Activated CD4-positive, alpha-beta T cell treated with anti-CD3 and anti-CD28 coated beads for 24 hours (primary cell): Measurements from ENCODE around the gene TMEM252.

Experiments
- DNase-seq, 2 donors: peaks; one replicate each; pipeline ENCODE4 v3.0.0-alpha.2; 2020; ENCODE audit warnings: low read depth in 2 of 2

Gene TMEM252

GRCh38 chr9:68545033-68545705 is 4.5 kb upstream of the TMEM252 start:
- DNase-seq: no peak

- no peak for DNase-seq
Measured at GRCh38 chr9:68541568-68541967, 885 bp upstream of the TMEM252 start.

GRCh38 chr9:68538200-68538599 is 2.5 kb downstream of the TMEM252 start:
- DNase-seq: no peak

- no peak for DNase-seq
Measured at GRCh38 chr9:68537616-68537880, 3.1 kb downstream of the TMEM252 start.

- DNase-seq: no peak
Measured at GRCh38 chr9:68536876-68537615, 3.6 kb downstream of the TMEM252 start.

GRCh38 chr9:68533678-68534077 is 7.0 kb downstream of the TMEM252 start:
- DNase-seq: no peak

GRCh38 chr9:68532131-68532530 is 8.6 kb downstream of the TMEM252 start:
- DNase-seq: no peak

- no peak for DNase-seq
Measured at GRCh38 chr9:68530618-68531017, 10.1 kb downstream of the TMEM252 start.

- no peak for DNase-seq
Measured at GRCh38 chr9:68523367-68523936, 17.2 kb downstream of the TMEM252 start.

- DNase-seq: no peak
Measured at GRCh38 chr9:68522954-68523353, 17.7 kb downstream of the TMEM252 start.

- DNase-seq: no peak
Measured at GRCh38 chr9:68522131-68522530, 18.6 kb downstream of the TMEM252 start.

- DNase-seq: no peak
Measured at GRCh38 chr9:68515326-68516017, 25.2 kb downstream of the TMEM252 start.

GRCh38 chr9:68513981-68514380 is 26.7 kb downstream of the TMEM252 start:
- no peak for DNase-seq

- DNase-seq: no peak
Measured at GRCh38 chr9:68513385-68513784, 27.3 kb downstream of the TMEM252 start.

- DNase-seq: no peak
Measured at GRCh38 chr9:68509689-68510088, 31.0 kb downstream of the TMEM252 start.

- DNase-seq: no peak
Measured at GRCh38 chr9:68508547-68508946, 32.1 kb downstream of the TMEM252 start.

- no peak for DNase-seq
Measured at GRCh38 chr9:68507806-68508145, 32.9 kb downstream of the TMEM252 start.

GRCh38 chr9:68507130-68507805 is 33.4 kb downstream of the TMEM252 start:
- no peak for DNase-seq

GRCh38 chr9:68506551-68506950 is 34.1 kb downstream of the TMEM252 start:
- no peak for DNase-seq

GRCh38 chr9:68505681-68506409 is 34.8 kb downstream of the TMEM252 start:
- DNase-seq: no peak

- no peak for DNase-seq
Measured at GRCh38 chr9:68502279-68502678, 38.4 kb downstream of the TMEM252 start.
